HG03196 (cell line): ENCODE results near the gene ITFG2.
"Not testable (repeated sequence)": the region's sequence is repeated elsewhere in the genome, so short reads cannot be mapped to it uniquely, and the experiment has no call there.

Experiments used
- ATAC-seq: cut with Tn5 transposase; IDR thresholded peaks from one replicate; pipeline ENCODE4 v1.9.1; 2021; ENCODE audit not compliant: unreplicated experiment

Gene ITFG2

GRCh38 chr12:2858944-2859421, 46.5 kb downstream of the ITFG2 start:
- ATAC-seq = no peak

GRCh38 chr12:2860170-2860569, 47.7 kb downstream of the ITFG2 start:
- ATAC-seq = no peak

GRCh38 chr12:2862876-2863275, 50.4 kb downstream of the ITFG2 start:
- ATAC-seq = no peak

GRCh38 chr12:2863402-2863801, 50.9 kb downstream of the ITFG2 start:
- ATAC-seq = not testable (repeated sequence)

GRCh38 chr12:2864198-2864597, 51.7 kb downstream of the ITFG2 start:
- no peak for ATAC-seq

- ATAC-seq = not testable (repeated sequence)
Measured at GRCh38 chr12:2868986-2869632, 56.6 kb downstream of the ITFG2 start.
